Measurements from ENCODE around the gene RIOK2.
"Not testable (repeated sequence)": the region's sequence is repeated elsewhere in the genome, so short reads cannot be mapped to it uniquely, and the experiment has no call there.

RIOK2 gene

GRCh38 chr5:97183100-97183929 is at the start of gene RIOK2:
Gene RIOK2, minus strand, starts transcription at chr5:97183247. Its CDS starts 56 bp downstream, at chr5:97183191.
- peak; percentile 95 for DNase-seq

DNA sequence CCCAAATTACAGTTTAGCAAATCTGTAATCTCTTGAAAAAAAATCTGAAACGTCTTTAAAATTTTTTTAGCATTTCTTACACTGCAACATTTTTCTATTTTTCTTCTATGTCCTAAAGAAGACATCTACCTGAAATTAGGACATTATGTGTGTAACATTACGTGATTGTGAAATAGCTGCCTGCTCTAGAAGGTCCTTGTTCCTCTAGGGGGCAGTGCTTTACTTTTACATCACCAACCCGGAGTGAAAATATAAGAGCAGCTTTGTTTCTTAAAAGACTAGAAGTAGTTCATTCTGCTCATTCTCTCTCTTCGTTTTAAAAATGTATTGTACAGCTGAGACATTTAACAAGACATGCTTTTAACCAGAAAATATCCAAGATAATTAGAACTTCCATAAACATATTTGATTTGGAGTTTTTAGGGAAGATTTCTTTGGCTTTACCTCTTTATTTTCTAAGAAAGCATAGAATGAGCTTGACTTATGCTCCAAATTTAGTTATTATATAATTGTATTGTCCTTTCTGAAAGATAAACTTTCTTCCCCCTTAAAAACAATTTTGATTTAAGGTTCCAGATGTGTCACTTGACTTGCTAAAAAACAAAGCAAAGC is 48.1 kb upstream of the RIOK2 start:
- DNase-seq, result peak in 1 of 2 donors; percentile 11

- DNase-seq, result no peak
These were observed 46.7 kb upstream of the RIOK2 start for GRCh38 chr5:97229688-97230285.

DNA sequence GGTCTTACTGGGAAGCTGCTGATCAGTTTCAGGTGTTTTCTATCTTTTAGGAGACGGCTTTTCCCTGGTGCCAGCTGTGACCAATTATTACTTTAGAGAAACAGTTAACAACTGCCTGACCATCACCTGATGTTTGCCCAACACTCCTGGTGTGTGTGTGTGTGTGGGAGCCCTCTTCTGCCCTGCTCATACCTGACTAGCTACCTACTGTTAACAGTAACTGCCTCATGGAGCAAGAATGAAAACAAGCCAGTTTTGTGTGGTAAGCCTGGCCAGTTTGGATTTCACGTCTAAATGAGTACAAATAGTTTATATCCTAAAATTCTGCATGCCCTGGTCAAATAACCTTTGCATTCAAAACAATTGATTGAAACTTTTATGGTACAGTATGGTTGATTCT is 46.1 kb upstream of the RIOK2 start:
- DNase-seq, result no peak

DNA sequence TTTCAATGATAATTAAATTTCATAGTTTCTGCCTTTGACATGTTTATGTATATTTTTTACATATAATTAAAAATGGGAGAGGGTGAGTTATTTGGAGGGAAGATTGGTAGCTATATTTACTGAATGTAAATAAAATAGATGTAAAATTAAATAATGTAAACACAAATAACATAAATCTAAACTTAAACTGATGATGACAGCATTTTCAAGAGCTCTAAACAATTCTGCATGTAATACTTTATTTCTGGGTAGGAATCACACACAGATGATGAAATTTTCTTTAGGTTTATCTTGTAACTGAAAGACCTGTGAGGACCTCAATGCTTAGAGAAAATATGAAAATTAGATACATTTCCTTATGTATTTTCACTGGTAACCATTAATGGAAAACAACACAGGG is 42.2 kb upstream of the RIOK2 start:
- DNase-seq, result no peak

DNA sequence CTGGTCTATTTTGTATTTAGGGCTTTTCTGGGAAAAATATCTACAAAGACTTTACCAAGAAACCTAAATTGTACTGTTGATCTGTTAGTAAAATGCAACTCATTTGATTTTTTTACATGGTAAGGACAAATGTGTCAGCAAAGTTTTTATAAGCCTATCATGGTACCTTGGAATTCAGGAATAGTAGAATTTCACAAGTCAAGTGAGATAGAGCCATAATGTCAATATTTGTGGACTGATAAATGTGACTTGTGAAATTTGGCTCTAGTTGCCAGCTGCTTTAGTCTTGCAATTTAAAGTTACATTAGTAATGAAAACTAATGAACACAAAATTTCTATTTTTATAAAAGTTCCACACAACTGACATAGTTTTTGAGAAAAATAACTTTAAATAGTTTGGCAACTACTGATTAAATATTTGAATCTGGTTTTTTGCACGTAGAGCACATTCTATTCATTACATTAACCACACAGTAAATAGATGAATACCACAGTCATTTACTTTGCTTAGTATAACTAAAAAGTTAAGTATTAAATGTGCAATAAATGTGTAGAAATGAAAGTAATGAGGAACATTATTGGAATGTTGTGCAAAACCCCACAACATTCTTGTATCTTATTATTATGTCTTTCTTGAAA is 41.2 kb upstream of the RIOK2 start:
- no peak for DNase-seq

GRCh38 chr5:97223596-97223995 is 40.5 kb upstream of the RIOK2 start:
- DNase-seq, result no peak

- no peak for DNase-seq
These were observed 26.3 kb upstream of the RIOK2 start for GRCh38 chr5:97209343-97209742.

GRCh38 chr5:97208714-97209113 is 25.7 kb upstream of the RIOK2 start:
- DNase-seq, result no peak

DNA sequence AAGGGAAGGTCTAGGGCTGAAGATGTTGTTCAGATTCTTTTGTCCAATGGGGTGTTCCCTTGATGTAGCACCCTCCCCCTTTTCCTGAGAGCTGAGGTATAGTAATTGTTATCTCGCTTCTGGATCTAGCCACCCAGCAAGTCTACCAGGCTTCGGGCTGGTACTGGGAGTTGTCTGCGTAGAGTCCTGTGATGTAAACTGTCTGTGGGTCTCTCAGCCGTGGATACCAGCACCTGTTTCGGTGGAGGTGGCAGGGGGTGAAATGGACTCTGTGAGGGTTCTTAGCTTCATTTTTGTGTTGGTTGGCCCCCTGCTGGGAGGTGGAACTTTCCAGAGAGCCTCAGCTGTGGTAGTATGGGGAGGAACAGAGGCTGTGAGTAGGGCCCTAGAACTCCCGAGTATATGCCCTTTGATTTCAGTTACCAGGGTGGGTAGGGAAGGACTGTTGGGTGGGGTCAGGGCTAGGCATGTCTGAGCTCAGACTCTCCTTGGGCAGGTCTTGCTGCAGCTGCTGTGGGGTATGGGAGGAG is 25.2 kb upstream of the RIOK2 start:
- DNase-seq, result no peak

DNA sequence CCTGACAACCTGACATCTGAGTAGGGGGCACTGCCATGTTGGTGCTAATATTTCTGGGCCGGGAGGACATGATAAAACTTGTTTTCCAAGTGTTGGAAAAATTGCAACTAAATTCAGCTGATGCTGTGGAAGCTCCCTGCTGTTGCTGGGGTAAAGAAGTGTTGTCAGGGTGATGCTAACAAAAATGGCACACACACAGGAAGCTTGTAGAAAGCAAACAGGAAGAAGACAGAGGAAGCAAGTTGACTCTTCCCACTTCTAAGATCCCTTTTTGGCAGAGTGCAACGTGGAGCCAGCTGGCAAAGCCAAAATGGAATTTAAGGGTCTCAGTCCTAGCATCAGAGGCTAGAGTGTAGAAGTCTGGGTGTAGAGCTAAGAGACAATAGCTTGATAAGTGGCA is 11.3 kb upstream of the RIOK2 start:
- DNase-seq, result no peak

- no peak for DNase-seq
These were observed 10.3 kb upstream of the RIOK2 start for GRCh38 chr5:97193355-97193688.

GRCh38 chr5:97192580-97193354 is 9.7 kb upstream of the RIOK2 start:
- no peak for DNase-seq

GRCh38 chr5:97191893-97192292 is 8.8 kb upstream of the RIOK2 start:
- DNase-seq, result no peak

- not testable (repeated sequence) for DNase-seq
These were observed 6.5 kb upstream of the RIOK2 start for GRCh38 chr5:97189523-97189922.

GRCh38 chr5:97183930-97184213 is 825 bp upstream of the RIOK2 start:
- DNase-seq, result no peak

DNA sequence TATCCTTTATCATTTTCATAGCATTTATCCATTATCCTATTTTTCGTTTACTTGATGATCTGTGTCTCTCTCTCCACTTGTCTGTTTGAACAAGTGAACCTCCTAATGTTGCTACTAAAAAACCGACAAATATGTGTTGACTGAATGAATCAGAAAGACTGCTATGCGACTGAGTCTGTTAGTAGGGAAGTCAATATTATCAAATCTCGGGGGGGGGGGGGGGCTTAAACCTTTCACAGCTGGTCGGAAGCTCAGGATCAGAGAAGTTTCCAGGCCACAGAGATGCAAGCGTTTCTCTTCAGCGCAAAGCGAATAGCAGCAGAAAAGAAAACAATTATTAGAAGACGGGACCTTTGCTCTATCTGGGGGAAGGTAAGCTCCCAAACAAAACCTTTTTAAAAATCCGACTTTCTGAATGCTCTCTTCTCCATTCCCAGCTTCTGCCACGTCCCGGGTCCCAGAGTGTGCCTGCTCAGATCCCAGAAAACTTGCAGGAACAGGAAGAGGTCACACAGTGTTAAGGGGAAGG is 412 bp downstream of the RIOK2 start:
- DNase-seq, result no peak

DNA sequence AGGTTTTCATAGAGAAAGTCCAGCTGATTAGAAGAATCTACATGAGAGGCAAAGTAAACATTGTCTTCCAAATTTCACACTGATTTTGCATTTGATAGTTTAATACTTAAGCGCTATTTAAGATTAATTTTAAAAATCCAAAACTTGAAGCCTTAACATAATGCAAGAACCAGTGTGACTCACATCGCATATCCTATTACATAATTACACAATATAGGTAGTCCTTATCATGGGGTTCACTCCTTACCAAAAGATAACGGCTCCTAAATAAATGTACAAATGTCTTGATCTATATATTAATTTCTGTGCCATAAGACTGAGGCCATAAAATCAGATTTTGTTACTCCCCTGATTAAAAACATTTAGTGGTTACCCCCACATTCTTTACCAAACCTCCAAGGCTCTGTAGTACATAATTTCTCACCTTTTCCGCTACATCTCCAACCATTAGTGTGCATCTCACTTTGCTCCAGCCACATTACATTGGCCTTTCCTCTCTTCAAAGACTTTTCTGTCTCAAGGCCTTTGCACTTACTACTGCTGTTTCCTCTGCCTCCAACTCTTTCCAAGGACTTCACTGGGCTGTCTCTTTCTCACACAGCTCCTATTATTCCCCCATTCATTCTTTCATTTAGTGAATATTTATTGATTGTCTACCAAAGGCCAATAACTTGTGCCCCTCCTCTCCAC is 1.0 kb downstream of the RIOK2 start:
- DNase-seq, result no peak

DNA sequence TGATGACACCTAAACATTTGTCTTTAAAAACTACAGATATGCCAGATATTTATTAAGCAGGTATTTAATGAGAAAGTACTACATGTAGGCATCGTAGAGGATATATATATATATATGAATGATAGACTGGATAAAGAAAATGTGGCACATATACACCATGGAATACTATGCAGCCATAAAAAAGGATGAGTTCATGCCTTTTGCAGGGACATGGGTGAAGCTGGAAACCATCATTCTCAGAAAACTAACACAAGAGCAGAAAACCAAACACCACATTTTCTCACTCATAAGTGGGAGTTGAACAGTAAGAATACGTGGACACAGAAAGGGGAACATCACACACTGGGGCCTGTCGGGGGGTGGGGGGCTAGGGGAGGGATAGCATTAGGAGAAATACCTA is 3.6 kb downstream of the RIOK2 start:
- DNase-seq, result not testable (repeated sequence)

DNA sequence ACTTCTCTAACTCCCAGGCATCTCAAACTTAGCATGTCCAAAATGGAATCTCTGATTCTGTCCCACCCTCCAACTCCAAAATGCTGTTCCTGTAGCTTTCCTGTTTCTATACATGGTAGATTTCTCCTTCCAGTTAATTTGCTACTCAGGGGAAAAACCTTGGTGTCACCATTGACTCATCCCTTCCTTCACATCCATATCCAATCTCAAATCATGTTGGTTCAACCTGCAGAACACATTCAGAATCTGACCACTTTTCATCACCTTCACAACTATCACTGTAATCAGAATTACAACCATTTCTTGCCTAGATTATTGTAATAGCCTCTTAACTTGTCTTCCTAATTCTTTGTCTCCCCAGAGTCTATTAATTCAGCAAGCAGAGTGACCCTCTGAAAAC is 10.8 kb downstream of the RIOK2 start:
- DNase-seq, result no peak

DNA sequence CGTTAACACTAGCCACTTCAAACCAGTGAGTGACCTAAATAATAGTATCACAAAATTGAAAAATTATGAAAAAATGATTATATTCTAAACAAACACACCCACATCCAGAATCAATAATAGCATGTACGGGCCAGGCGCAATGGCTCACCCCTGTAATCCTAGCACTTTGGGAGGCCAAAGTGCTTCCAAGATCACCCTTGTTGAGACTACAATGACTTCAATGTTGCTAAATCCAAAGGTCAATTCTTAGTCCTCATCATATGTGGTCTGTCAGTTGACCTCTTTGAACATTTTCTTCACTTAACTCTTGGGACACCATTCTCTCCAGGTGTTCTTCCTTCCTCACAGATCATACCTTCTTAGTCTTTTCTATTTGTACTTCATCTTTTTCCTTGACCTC is 11.3 kb downstream of the RIOK2 start:
- DNase-seq, result no peak

- DNase-seq, result no peak
These were observed 15.6 kb downstream of the RIOK2 start for GRCh38 chr5:97167435-97167834.

Measured in activated CD4-positive, alpha-beta T cell treated with anti-CD3 and anti-CD28 coated beads for 4 hours (primary cell).